Neural cell (in vitro differentiated cells): ENCODE data around the gene TNS1.

Experiments used
- CTCF ChIP-seq: fragments of 450-650 bp; IDR thresholded peaks from 2 replicates; pipeline ENCODE4 v1.5.1; 2014; ENCODE audit warnings: antibody characterized with exemption, mild to moderate bottlenecking, moderate library complexity; ENCODE audit not compliant: poor library complexity, severe bottlenecking
- EP300 ChIP-seq: fragments of 450-650 bp; conservative IDR thresholded peaks from 2 replicates; pipeline ENCODE4 v1.6.1; 2014; ENCODE audit warnings: antibody characterized with exemption, mild to moderate bottlenecking, moderate library complexity; ENCODE audit not compliant: poor library complexity, severe bottlenecking
- POLR2AphosphoS5 ChIP-seq: IDR thresholded peaks from 2 replicates; pipeline ENCODE4 v1.6.1; 2012

- no peak for TF ChIP-seq CTCF
- no peak for TF ChIP-seq EP300
- no peak for TF ChIP-seq POLR2AphosphoS5
Measured at GRCh38 chr2:218041302-218042168, 38.7 kb upstream of the TNS1 start.
